ENCODE measurements around the gene PNLDC1. TPM values are rescaled to one million over a fixed set of nuclear protein-coding genes. Genes with fewer than 3 reads are reported as not detected.
A peak's percentile ranks its signal among the peaks of the same experiment; 100 is the strongest.

The PNLDC1 gene
- total RNA-seq: 0.49 TPM in 1 of 2 replicates, not detected in the other
- long read RNA-seq: 0 reads

- Mint-ChIP-seq H3K9me3 (no peaks in the 10 kb centered on the region), H3K27ac (ENCODE audit: unreplicated experiment) (no peak within 1 kb of the TSS), H3K36me3 (ENCODE audit: low read depth) (peaks cover 12% of the 10 kb centered on the region), H3K27me3 (ENCODE audit: low read depth) (no peaks in the 10 kb centered on the region), H3K4me3 (no peak within 1 kb of the TSS), H3K4me1 (no peaks in the 10 kb centered on the region)
- no peak for TF ChIP-seq CTCF (conservative IDR thresholded peaks at IDR 0.05)
- DNase-seq (ENCODE audit: low read depth, low spot score): no peak
Observed at GRCh38 chr6:159800141-159800865, at the start of gene PNLDC1. PNLDC1 (plus strand) TSS chr6:159800276; CDS start chr6:159800308, 32 bp downstream.

- no peak for TF ChIP-seq CTCF (conservative IDR thresholded peaks at IDR 0.05)
- no peak for DNase-seq (ENCODE audit: low read depth, low spot score)
- peaks cover 23% of the 10 kb centered on the region for H3K36me3 Mint-ChIP-seq (ENCODE audit: low read depth)
- no peaks in the 10 kb centered on the region for H3K4me1 Mint-ChIP-seq
- H3K27ac Mint-ChIP-seq (ENCODE audit: unreplicated experiment): no peak overlapping the region
- no peaks in the 10 kb centered on the region for H3K9me3 Mint-ChIP-seq
- no peak overlapping the region for H3K4me3 Mint-ChIP-seq
- no peaks in the 10 kb centered on the region for H3K27me3 Mint-ChIP-seq (ENCODE audit: low read depth)
Observed at GRCh38 chr6:159751448-159751847, 48.6 kb upstream of the PNLDC1 start.

GRCh38 chr6:159753081-159753872 is 46.8 kb upstream of the PNLDC1 start:
- H3K27ac Mint-ChIP-seq (ENCODE audit: unreplicated experiment): no peak overlapping the region

GRCh38 chr6:159754401-159754800 is 45.7 kb upstream of the PNLDC1 start:
- H3K4me3 Mint-ChIP-seq: no peak overlapping the region
- H3K36me3 Mint-ChIP-seq (ENCODE audit: low read depth): peaks cover 28% of the 10 kb centered on the region
- DNase-seq (ENCODE audit: low read depth, low spot score): no peak
- H3K4me1 Mint-ChIP-seq: no peaks in the 10 kb centered on the region
- no peaks in the 10 kb centered on the region for H3K9me3 Mint-ChIP-seq
- H3K27me3 Mint-ChIP-seq (ENCODE audit: low read depth): no peaks in the 10 kb centered on the region
- H3K27ac Mint-ChIP-seq (ENCODE audit: unreplicated experiment): no peak overlapping the region
- TF ChIP-seq CTCF (conservative IDR thresholded peaks at IDR 0.05): no peak

More at GRCh38 chr6:159753081-159753872, 46.8 kb upstream of the PNLDC1 start:
- Mint-ChIP-seq H3K27me3 (ENCODE audit: low read depth) (no peaks in the 10 kb centered on the region), H3K4me3 (no peak overlapping the region), H3K36me3 (ENCODE audit: low read depth) (peaks cover 26% of the 10 kb centered on the region), H3K9me3 (no peaks in the 10 kb centered on the region), H3K4me1 (no peaks in the 10 kb centered on the region)
- DNase-seq (ENCODE audit: low read depth, low spot score): no peak
- TF ChIP-seq CTCF (conservative IDR thresholded peaks at IDR 0.05): no peak

- no peak for DNase-seq (ENCODE audit: low read depth, low spot score)
- Mint-ChIP-seq H3K27ac (ENCODE audit: unreplicated experiment) (no peak overlapping the region), H3K27me3 (ENCODE audit: low read depth) (no peaks in the 10 kb centered on the region), H3K9me3 (no peaks in the 10 kb centered on the region), H3K36me3 (ENCODE audit: low read depth) (peaks cover 28% of the 10 kb centered on the region), H3K4me3 (peak overlapping the region; percentile 42), H3K4me1 (peaks cover 6% of the 10 kb centered on the region)
- no peak for TF ChIP-seq CTCF (conservative IDR thresholded peaks at IDR 0.05)
Observed at GRCh38 chr6:159754959-159755914, 44.8 kb upstream of the PNLDC1 start.
